HEK293 (cell line): ENCODE data around the gene KRT32.

Experiments
- CTCF ChIA-PET: fragments of 350-600 bp; formaldehyde crosslinking; extraction: SDS; loops from one replicate; lab custom pipeline; 2021; ENCODE audit warnings: antibody characterized with exemption; lab: Yijun Ruan, JAX
- POLR2A ChIA-PET: fragments of 300-600 bp; formaldehyde crosslinking; extraction: SDS; loops from one replicate; lab custom pipeline; 2020; ENCODE audit warnings: antibody characterized with exemption, inconsistent platforms; lab: Yijun Ruan, JAX
- H3K27ac ChIP-seq: fragments of 200-500 bp; sonication (Bioruptor generic); 2 replicates; pipeline ENCODE4 v1.5.1; 2014; ENCODE audit warnings: low read depth, low read length, control low read depth, inconsistent platforms; ENCODE audit errors: extremely low read depth
- H3K36me3 ChIP-seq, 2 experiments: fragments of 200-500 bp in 1 of 2; sonication (Bioruptor generic) in 1 of 2; 1 replicate in 1 of 2; 2 replicates in 1 of 2; pipeline ENCODE4 v1.5.1; 2014 to 2017; ENCODE audit warnings: inconsistent platforms in 2 of 2, low read length in 2 of 2; ENCODE audit not compliant: control insufficient read depth in 2 of 2, insufficient read depth in 1 of 2
- H3K4me1 ChIP-seq: fragments of 200-500 bp; sonication (Bioruptor generic); 2 replicates; pipeline ENCODE4 v1.5.1; 2014; ENCODE audit warnings: mild to moderate bottlenecking, low read length, inconsistent platforms; ENCODE audit not compliant: control insufficient read depth, insufficient read depth
- H3K4me3 ChIP-seq: 2 replicates; pipeline ENCODE4 v1.5.1; 2011; ENCODE audit warnings: low read depth, mild to moderate bottlenecking, control low read depth, low read length, moderate library complexity
- H3K9me3 ChIP-seq: fragments of 200-500 bp; sonication (Bioruptor generic); 2 replicates; pipeline ENCODE4 v1.5.1; 2014; ENCODE audit warnings: low read depth, low read length, inconsistent platforms; ENCODE audit not compliant: control insufficient read depth, insufficient read depth
- GLI4 ChIP-seq: fragments of 450-650 bp; formaldehyde crosslinking; IDR thresholded peaks from 2 replicates; pipeline ENCODE4 v1.5.1; 2016; ENCODE audit warnings: missing biosample characterization, missing genetic modification characterization
- HOXD13 ChIP-seq: sonication (generic); formaldehyde crosslinking; IDR thresholded peaks from 2 replicates; pipeline ENCODE4 v1.8.0; 2022; ENCODE audit warnings: missing genetic modification reagents, borderline replicate concordance
- KLF8 ChIP-seq: fragments of 450-650 bp; formaldehyde crosslinking; IDR thresholded peaks from 2 replicates; pipeline ENCODE4 v1.5.1; 2016; ENCODE audit warnings: missing biosample characterization, missing genetic modification characterization
- OVOL3 ChIP-seq: fragments of 450-650 bp; formaldehyde crosslinking; IDR thresholded peaks from 2 replicates; pipeline ENCODE4 v1.5.1; 2016; ENCODE audit warnings: missing biosample characterization, missing genetic modification characterization
- PRDM1 ChIP-seq: fragments of 450-650 bp; formaldehyde crosslinking; IDR thresholded peaks from 2 replicates; pipeline ENCODE4; 2016; ENCODE audit warnings: missing biosample characterization, missing genetic modification characterization
- PRDM2 ChIP-seq: fragments of 450-650 bp; formaldehyde crosslinking; IDR thresholded peaks from 2 replicates; pipeline ENCODE4 v1.5.1; 2016; ENCODE audit warnings: missing biosample characterization, missing genetic modification characterization, borderline replicate concordance
- TSHZ1 ChIP-seq: fragments of 450-650 bp; formaldehyde crosslinking; IDR thresholded peaks from 2 replicates; pipeline ENCODE4 v1.5.1; 2016; ENCODE audit warnings: missing biosample characterization, missing genetic modification characterization, borderline replicate concordance
- YY2 ChIP-seq: fragments of 450-650 bp; formaldehyde crosslinking; IDR thresholded peaks from 2 replicates; pipeline ENCODE4 v1.5.1; 2016; ENCODE audit warnings: missing biosample characterization, missing genetic modification characterization
- ZBTB11 ChIP-seq: fragments of 450-650 bp; formaldehyde crosslinking; conservative IDR thresholded peaks from 2 replicates; pipeline ENCODE4 v1.5.1; 2016; ENCODE audit warnings: low read depth, missing biosample characterization, missing genetic modification characterization
- ZBTB20 ChIP-seq: fragments of 450-650 bp; formaldehyde crosslinking; IDR thresholded peaks from 2 replicates; pipeline ENCODE4 v1.5.1; 2016; ENCODE audit warnings: missing biosample characterization, missing genetic modification characterization
- ZBTB44 ChIP-seq: fragments of 450-650 bp; IDR thresholded peaks from 2 replicates; pipeline ENCODE4 v1.5.1; 2018; ENCODE audit warnings: missing biosample characterization, mild to moderate bottlenecking, missing genetic modification characterization
- ZFP37 ChIP-seq: fragments of 450-650 bp; formaldehyde crosslinking; IDR thresholded peaks from 2 replicates; pipeline ENCODE4 v1.5.1; 2016; ENCODE audit warnings: missing biosample characterization, missing genetic modification characterization
- ZNF114 ChIP-seq: fragments of 450-650 bp; formaldehyde crosslinking; IDR thresholded peaks from 2 replicates; pipeline ENCODE4 v1.5.0; 2017; ENCODE audit warnings: missing biosample characterization, missing genetic modification characterization
- ZNF121 ChIP-seq: fragments of 450-650 bp; formaldehyde crosslinking; IDR thresholded peaks from 2 replicates; pipeline ENCODE4 v1.5.1; 2016; ENCODE audit warnings: missing biosample characterization, missing genetic modification characterization
- ZNF266 ChIP-seq: fragments of 450-650 bp; formaldehyde crosslinking; IDR thresholded peaks from 2 replicates; pipeline ENCODE4 v1.5.1; 2016; ENCODE audit warnings: missing biosample characterization, missing genetic modification characterization, low read depth
- ZNF324 ChIP-seq: fragments of 450-650 bp; formaldehyde crosslinking; IDR thresholded peaks from 2 replicates; pipeline ENCODE4 v1.5.1; 2016; ENCODE audit warnings: missing biosample characterization, missing genetic modification characterization
- ZNF362 ChIP-seq: fragments of 450-650 bp; formaldehyde crosslinking; IDR thresholded peaks from 2 replicates; pipeline ENCODE4 v1.5.1; 2016; ENCODE audit warnings: missing biosample characterization, missing genetic modification characterization
- ZNF391 ChIP-seq: fragments of 450-650 bp; formaldehyde crosslinking; IDR thresholded peaks from 2 replicates; pipeline ENCODE4 v1.5.1; 2016; ENCODE audit warnings: low read depth, missing biosample characterization, missing genetic modification characterization, borderline replicate concordance
- ZNF488 ChIP-seq: fragments of 450-650 bp; formaldehyde crosslinking; IDR thresholded peaks from 2 replicates; pipeline ENCODE4 v1.5.1; 2016; ENCODE audit warnings: missing biosample characterization, missing genetic modification characterization
- ZNF514 ChIP-seq: fragments of 450-650 bp; formaldehyde crosslinking; IDR thresholded peaks from 2 replicates; pipeline ENCODE4 v1.5.1; 2016; ENCODE audit warnings: missing biosample characterization, missing genetic modification characterization
- ZNF660 ChIP-seq: fragments of 450-650 bp; IDR thresholded peaks from 2 replicates; pipeline ENCODE4 v1.5.1; 2018; ENCODE audit warnings: missing biosample characterization, mild to moderate bottlenecking, missing genetic modification characterization

The KRT32 gene

GRCh38 chr17:41513168-41513547 lies 46.0 kb upstream of the KRT32 start:
- no peak overlapping the region for H3K4me3 ChIP-seq
- H3K9me3 ChIP-seq = no peaks in the 10 kb centered on the region
- CTCF ChIA-PET = interaction anchor here (0.7 to 1.9 kb wide), 3 partner anchors 13 to 150 kb away, joined by 3 to 8 read pairs (median 4); no protein-coding TSS in a partner anchor
- peaks cover 29% of the 10 kb centered on the region for H3K4me1 ChIP-seq
- POLR2A ChIA-PET = no interaction called here
- H3K27ac ChIP-seq = peak overlapping the region; percentile 50
- no peaks in the 10 kb centered on the region for H3K36me3 ChIP-seq
- TF ChIP-seq ZNF121 (tag by site-specific recombination) (no peak), GLI4 (tag by site-specific recombination) (no peak), PRDM2 (tag by site-specific recombination) (no peak), ZBTB20 (tag by site-specific recombination) (peak; percentile 86), TSHZ1 (peak; percentile 61; the same call in 1 of the 2 replicates), KLF8 (peak; percentile 59; the same call in 1 of the 2 replicates), PRDM1 (tag by site-specific recombination) (no peak), ZNF514 (tag by site-specific recombination) (no peak), HOXD13 (CRISPR knock-in tag) (0 out of 2 replicates have a peak, but pooled peaks have one; percentile 69), ZNF324 (tag by site-specific recombination) (peak; percentile 80), ZBTB44 (tag by site-specific recombination) (0 out of 2 replicates have a peak, but pooled peaks have one; percentile 13), ZBTB11 (tag by site-specific recombination) (no peak), ZNF114 (tag by site-specific recombination) (no peak), OVOL3 (tag by site-specific recombination) (no peak), ZNF362 (tag by site-specific recombination) (no peak), ZNF488 (tag by site-specific recombination) (peak; percentile 79), ZNF391 (tag by site-specific recombination) (no peak), ZFP37 (no peak), YY2 (tag by site-specific recombination) (no peak), ZNF660 (peak; percentile 97), ZNF266 (tag by site-specific recombination) (no peak)
